Parathyroid adenoma (tissue), 2 donors: ENCODE results near the gene PSMD8.

Source experiments
- H2AFZ ChIP-seq: fragments of 300-600 bp; sonication (generic); one replicate; pipeline ENCODE4 v1.7.0; 2017; ENCODE audit warnings: antibody characterized with exemption, mild to moderate bottlenecking
- H3K27ac ChIP-seq: fragments of 300-600 bp; sonication (generic); one replicate; pipeline ENCODE4 v1.7.0; 2017
- H3K27me3 ChIP-seq: fragments of 300-600 bp; sonication (generic); one replicate; pipeline ENCODE4 v1.7.0; 2017; ENCODE audit warnings: low read length; ENCODE audit not compliant: control insufficient read depth, insufficient read depth
- H3K36me3 ChIP-seq: fragments of 300-600 bp; sonication (generic); one replicate; pipeline ENCODE4 v1.7.0; 2017; ENCODE audit warnings: low read length; ENCODE audit not compliant: control insufficient read depth, insufficient read depth
- H3K4me1 ChIP-seq: fragments of 300-600 bp; sonication (generic); one replicate; pipeline ENCODE4 v1.7.0; 2017; ENCODE audit warnings: control low read depth
- H3K4me2 ChIP-seq: fragments of 300-600 bp; sonication (generic); one replicate; pipeline ENCODE4 v1.7.0; 2017; ENCODE audit warnings: low read length
- H3K4me3 ChIP-seq: fragments of 300-600 bp; sonication (generic); one replicate; pipeline ENCODE4 v1.7.0; 2017; ENCODE audit warnings: low read depth, low read length
- H3K79me2 ChIP-seq: fragments of 300-600 bp; sonication (generic); one replicate; pipeline ENCODE4 v1.7.0; 2017; ENCODE audit warnings: control low read depth
- H3K9ac ChIP-seq: fragments of 300-600 bp; sonication (generic); one replicate; pipeline ENCODE4 v1.7.0; 2017; ENCODE audit warnings: mild to moderate bottlenecking
- H3K9me3 ChIP-seq: fragments of 300-600 bp; sonication (generic); one replicate; pipeline ENCODE4 v1.7.0; 2017; ENCODE audit warnings: low read length; ENCODE audit not compliant: control insufficient read depth
- CTCF ChIP-seq: fragments of 300-600 bp; sonication (generic); IDR thresholded peaks from one replicate; pipeline ENCODE4 v1.7.0; 2017; ENCODE audit warnings: antibody characterized with exemption, mild to moderate bottlenecking
- donor health status: primary hyperparathyroidism.

The PSMD8 gene

GRCh38 chr19:38383184-38383583 is 8.8 kb downstream of the PSMD8 start:
- no peak overlapping the region for H3K4me3 ChIP-seq
- no peaks in the 10 kb centered on the region for H3K27me3 ChIP-seq
- H3K36me3 ChIP-seq, result no peaks in the 10 kb centered on the region
- peaks cover 14% of the 10 kb centered on the region for H3K79me2 ChIP-seq
- no peaks in the 10 kb centered on the region for H3K9me3 ChIP-seq
- H3K4me1 ChIP-seq, result no peaks in the 10 kb centered on the region
- no peak overlapping the region for H3K9ac ChIP-seq
- no peak for TF ChIP-seq CTCF
- H3K27ac ChIP-seq, result no peak overlapping the region
- H3K4me2 ChIP-seq, result no peak overlapping the region
- H2AFZ ChIP-seq, result no peak overlapping the region

- no peak for TF ChIP-seq CTCF
- H3K4me3 ChIP-seq, result no peak overlapping the region
- no peak overlapping the region for H3K4me2 ChIP-seq
- H3K36me3 ChIP-seq, result no peaks in the 10 kb centered on the region
- H3K9me3 ChIP-seq, result no peaks in the 10 kb centered on the region
- H3K27me3 ChIP-seq, result no peaks in the 10 kb centered on the region
- no peaks in the 10 kb centered on the region for H3K4me1 ChIP-seq
- no peak overlapping the region for H3K27ac ChIP-seq
- no peak overlapping the region for H2AFZ ChIP-seq
- H3K9ac ChIP-seq, result no peak overlapping the region
- H3K79me2 ChIP-seq, result peaks cover 12% of the 10 kb centered on the region
These were observed 9.4 kb downstream of the PSMD8 start for GRCh38 chr19:38383743-38384142.

- Histone ChIP-seq H3K79me2 (peaks cover 5% of the 10 kb centered on the region), H2AFZ (no peak overlapping the region), H3K27ac (no peak overlapping the region), H3K4me2 (no peak overlapping the region), H3K9ac (no peak overlapping the region), H3K4me1 (no peaks in the 10 kb centered on the region), H3K9me3 (no peaks in the 10 kb centered on the region), H3K27me3 (no peaks in the 10 kb centered on the region), H3K4me3 (no peak overlapping the region), H3K36me3 (no peaks in the 10 kb centered on the region)
- TF ChIP-seq CTCF, result no peak
These were observed 10.0 kb downstream of the PSMD8 start for GRCh38 chr19:38384209-38385027.

GRCh38 chr19:38385057-38385803 is 10.9 kb downstream of the PSMD8 start:
- no peaks in the 10 kb centered on the region for H3K4me1 ChIP-seq
- H3K79me2 ChIP-seq, result peaks cover 3% of the 10 kb centered on the region
- no peak for TF ChIP-seq CTCF
- no peak overlapping the region for H3K4me3 ChIP-seq
- H3K9me3 ChIP-seq, result no peaks in the 10 kb centered on the region
- no peaks in the 10 kb centered on the region for H3K27me3 ChIP-seq
- H2AFZ ChIP-seq, result no peak overlapping the region
- H3K9ac ChIP-seq, result no peak overlapping the region
- H3K27ac ChIP-seq, result no peak overlapping the region
- H3K36me3 ChIP-seq, result no peaks in the 10 kb centered on the region
- no peak overlapping the region for H3K4me2 ChIP-seq
